ENCODE results near the gene ZC3H12D.

The ZC3H12D gene

GRCh38 chr6:149419696-149420404 lies 65.0 kb downstream of the ZC3H12D start:
- no peak overlapping the region for H2AFZ ChIP-seq (ENCODE audit: low read length)
- TF ChIP-seq CTCF (conservative IDR thresholded peaks at IDR 0.05; ENCODE audit: low read length), result no peak
- TF ChIP-seq EZH2phosphoT487 (IDR thresholded peaks at IDR 0.05; ENCODE audit: borderline replicate concordance), result no peak
- no peaks in the 10 kb centered on the region for H3K79me2 ChIP-seq (ENCODE audit: insufficient read depth, low read length)
- no peak overlapping the region for H3K4me3 ChIP-seq (ENCODE audit: low read length, poor library complexity, severe bottlenecking)
- no peak overlapping the region for H3K4me2 ChIP-seq (ENCODE audit: low read depth, low read length, poor library complexity, severe bottlenecking)
- no peaks in the 10 kb centered on the region for H3K4me1 ChIP-seq (ENCODE audit: insufficient read depth, low read length, poor library complexity, severe bottlenecking)
- no peaks in the 10 kb centered on the region for H3F3A ChIP-seq (ENCODE audit: low read depth)
- H3K9ac ChIP-seq (ENCODE audit: low read depth, low read length, poor library complexity, severe bottlenecking), result no peak overlapping the region
- no peaks in the 10 kb centered on the region for H4K20me1 ChIP-seq (ENCODE audit: insufficient read depth, low read length, poor library complexity, severe bottlenecking)
- H3K9me3 ChIP-seq (ENCODE audit: insufficient read depth, low read depth, low read length), result no peaks in the 10 kb centered on the region
- H3K36me3 ChIP-seq (ENCODE audit: insufficient read depth, low read length), result no peaks in the 10 kb centered on the region
- no peaks in the 10 kb centered on the region for H3K27me3 ChIP-seq (ENCODE audit: insufficient read depth, low read length, poor library complexity, severe bottlenecking)
- H3K9me2 ChIP-seq (replicated peaks; ENCODE audit: low read depth, low read length), result no peaks in the 10 kb centered on the region

- Histone ChIP-seq H3K9me3 (ENCODE audit: insufficient read depth, low read depth, low read length) (no peaks in the 10 kb centered on the region), H3K4me3 (ENCODE audit: low read length, poor library complexity, severe bottlenecking) (no peak overlapping the region), H3K27me3 (ENCODE audit: insufficient read depth, low read length, poor library complexity, severe bottlenecking) (no peaks in the 10 kb centered on the region), H3K79me2 (ENCODE audit: insufficient read depth, low read length) (no peaks in the 10 kb centered on the region), H2AFZ (ENCODE audit: low read length) (no peak overlapping the region), H3K9me2 (replicated peaks; ENCODE audit: low read depth, low read length) (no peaks in the 10 kb centered on the region), H4K20me1 (ENCODE audit: insufficient read depth, low read length, poor library complexity, severe bottlenecking) (no peaks in the 10 kb centered on the region), H3K9ac (ENCODE audit: low read depth, low read length, poor library complexity, severe bottlenecking) (no peak overlapping the region), H3K4me2 (ENCODE audit: low read depth, low read length, poor library complexity, severe bottlenecking) (no peak overlapping the region), H3F3A (ENCODE audit: low read depth) (no peaks in the 10 kb centered on the region), H3K4me1 (ENCODE audit: insufficient read depth, low read length, poor library complexity, severe bottlenecking) (no peaks in the 10 kb centered on the region), H3K36me3 (ENCODE audit: insufficient read depth, low read length) (peaks cover 13% of the 10 kb centered on the region; the same call in 1 of the 2 replicates)
- no peak for TF ChIP-seq EZH2phosphoT487 (IDR thresholded peaks at IDR 0.05; ENCODE audit: borderline replicate concordance)
- no peak for TF ChIP-seq CTCF (conservative IDR thresholded peaks at IDR 0.05; ENCODE audit: low read length)
Measured at GRCh38 chr6:149414821-149415220, 70.0 kb downstream of the ZC3H12D start.

GRCh38 chr6:149414009-149414408 lies 70.8 kb downstream of the ZC3H12D start:
- no peaks in the 10 kb centered on the region for H3K27me3 ChIP-seq (ENCODE audit: insufficient read depth, low read length, poor library complexity, severe bottlenecking)
- no peak overlapping the region for H3K9ac ChIP-seq (ENCODE audit: low read depth, low read length, poor library complexity, severe bottlenecking)
- no peaks in the 10 kb centered on the region for H3K4me1 ChIP-seq (ENCODE audit: insufficient read depth, low read length, poor library complexity, severe bottlenecking)
- H4K20me1 ChIP-seq (ENCODE audit: insufficient read depth, low read length, poor library complexity, severe bottlenecking), result no peaks in the 10 kb centered on the region
- H3K9me3 ChIP-seq (ENCODE audit: insufficient read depth, low read depth, low read length), result no peaks in the 10 kb centered on the region
- no peaks in the 10 kb centered on the region for H3K9me2 ChIP-seq (replicated peaks; ENCODE audit: low read depth, low read length)
- H3F3A ChIP-seq (ENCODE audit: low read depth), result no peaks in the 10 kb centered on the region
- H3K4me2 ChIP-seq (ENCODE audit: low read depth, low read length, poor library complexity, severe bottlenecking), result no peak overlapping the region
- H3K4me3 ChIP-seq (ENCODE audit: low read length, poor library complexity, severe bottlenecking), result no peak overlapping the region
- peaks cover 18% of the 10 kb centered on the region; the same call in 1 of the 2 replicates for H3K36me3 ChIP-seq (ENCODE audit: insufficient read depth, low read length)
- no peak overlapping the region for H2AFZ ChIP-seq (ENCODE audit: low read length)
- no peaks in the 10 kb centered on the region for H3K79me2 ChIP-seq (ENCODE audit: insufficient read depth, low read length)
- TF ChIP-seq CTCF (conservative IDR thresholded peaks at IDR 0.05; ENCODE audit: low read length), result no peak
- no peak for TF ChIP-seq EZH2phosphoT487 (IDR thresholded peaks at IDR 0.05; ENCODE audit: borderline replicate concordance)
